Effector memory CD8-positive, alpha-beta T cell (primary cell): ENCODE results near the gene COQ8B.
"Not testable (repeated sequence)": the region's sequence is repeated elsewhere in the genome, so short reads cannot be mapped to it uniquely, and the experiment has no call there.

Experiments used
- ATAC-seq: fragments of 150-1000 bp; cut with Tn5 transposase; replicated peaks from 2 replicates; pipeline ENCODE4 v1.10.0; 2021; ENCODE audit warnings: mild to moderate bottlenecking, moderate library complexity
- DNase-seq, 3 experiments: peaks; one replicate each; pipeline ENCODE4 v3.0.0; 2021
- H3K27ac Mint-ChIP-seq, 2 donors: one replicate each; pipeline ENCODE4 v1.8.0; 2022; ENCODE audit warnings: mild to moderate bottlenecking in 2 of 2, mixed read lengths in 2 of 2, moderate library complexity in 2 of 2
- H3K27me3 Mint-ChIP-seq, 2 donors: one replicate each; pipeline ENCODE4 v1.8.0; 2022; ENCODE audit warnings: mixed read lengths in 2 of 2
- H3K36me3 Mint-ChIP-seq: one replicate; pipeline ENCODE4 v1.8.0; 2022; ENCODE audit warnings: mild to moderate bottlenecking, moderate library complexity, mixed read lengths; ENCODE audit not compliant: insufficient read depth
- H3K4me1 Mint-ChIP-seq, 2 donors: one replicate each; pipeline ENCODE4 v1.8.0; 2022; ENCODE audit warnings: low read depth in 2 of 2, mixed read lengths in 2 of 2
- H3K4me3 Mint-ChIP-seq, 2 donors: one replicate each; pipeline ENCODE4 v1.8.0; 2022; ENCODE audit warnings: mild to moderate bottlenecking in 2 of 2, mixed read lengths in 2 of 2, moderate library complexity in 2 of 2
- H3K9me3 Mint-ChIP-seq, 2 donors: one replicate each; pipeline ENCODE4 v1.8.0; 2022; ENCODE audit warnings: mixed read lengths in 2 of 2

COQ8B gene

DNA sequence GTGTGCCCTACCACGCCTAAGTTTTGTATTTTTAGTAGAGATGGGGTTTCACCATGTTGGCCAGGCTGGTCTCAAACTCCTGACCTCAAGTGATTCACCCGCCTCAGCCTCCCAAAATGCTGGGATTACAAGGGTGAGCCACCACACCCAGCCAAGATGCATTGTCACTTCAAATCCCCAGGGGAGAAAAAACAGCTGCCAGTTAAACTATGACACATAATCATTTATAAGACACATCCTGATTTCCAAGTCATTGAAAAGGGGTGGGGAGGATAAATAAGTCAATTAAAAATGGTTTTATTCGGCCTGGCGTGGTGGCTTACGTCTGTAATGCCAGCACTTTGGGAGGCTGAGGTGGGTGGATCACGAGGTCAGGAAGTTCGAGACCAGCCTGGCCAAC, 61.0 kb downstream of the COQ8B start:
- not testable (repeated sequence) for H3K9me3 Mint-ChIP-seq, H3K27ac Mint-ChIP-seq, H3K4me3 Mint-ChIP-seq, DNase-seq, ATAC-seq, H3K36me3 Mint-ChIP-seq, H3K4me1 Mint-ChIP-seq
- peaks cover 0 to 12% of the 10 kb centered on the region in 2 donors for H3K27me3 Mint-ChIP-seq

DNA sequence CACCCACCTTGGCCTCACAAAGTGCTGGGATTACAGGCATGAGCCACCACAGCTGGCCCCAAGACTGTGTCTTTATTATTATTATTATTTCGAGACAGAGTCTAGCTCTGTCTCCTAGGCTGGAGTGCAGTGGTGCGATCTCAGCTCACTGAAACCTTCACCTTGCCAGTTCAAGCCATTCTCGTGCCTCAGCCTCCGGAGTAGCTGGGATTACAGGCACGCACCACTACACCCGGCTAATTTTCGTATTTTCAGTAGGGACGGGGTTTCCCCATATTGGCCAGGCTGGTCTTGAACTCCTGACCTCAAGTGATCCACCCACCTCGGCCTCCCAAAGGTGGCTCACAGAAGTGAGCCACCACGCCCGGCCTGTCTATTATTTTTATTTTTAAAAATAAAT, 64.4 kb downstream of the COQ8B start:
- DNase-seq, ATAC-seq, H3K9me3 Mint-ChIP-seq, H3K36me3 Mint-ChIP-seq, H3K4me1 Mint-ChIP-seq, H3K27me3 Mint-ChIP-seq, H3K4me3 Mint-ChIP-seq, H3K27ac Mint-ChIP-seq: not testable (repeated sequence)

GRCh38 chr19:40650749-40651305, 65.9 kb downstream of the COQ8B start:
- H3K36me3 Mint-ChIP-seq = no peaks in the 10 kb centered on the region
- no peaks in the 10 kb centered on the region for H3K4me1 Mint-ChIP-seq
- H3K27ac Mint-ChIP-seq = no peak overlapping the region
- peaks cover 6 to 10% of the 10 kb centered on the region in 2 donors for H3K27me3 Mint-ChIP-seq
- H3K4me3 Mint-ChIP-seq = no peak overlapping the region
- DNase-seq (no peak), ATAC-seq (no peak)
- H3K9me3 Mint-ChIP-seq = no peaks in the 10 kb centered on the region

DNA sequence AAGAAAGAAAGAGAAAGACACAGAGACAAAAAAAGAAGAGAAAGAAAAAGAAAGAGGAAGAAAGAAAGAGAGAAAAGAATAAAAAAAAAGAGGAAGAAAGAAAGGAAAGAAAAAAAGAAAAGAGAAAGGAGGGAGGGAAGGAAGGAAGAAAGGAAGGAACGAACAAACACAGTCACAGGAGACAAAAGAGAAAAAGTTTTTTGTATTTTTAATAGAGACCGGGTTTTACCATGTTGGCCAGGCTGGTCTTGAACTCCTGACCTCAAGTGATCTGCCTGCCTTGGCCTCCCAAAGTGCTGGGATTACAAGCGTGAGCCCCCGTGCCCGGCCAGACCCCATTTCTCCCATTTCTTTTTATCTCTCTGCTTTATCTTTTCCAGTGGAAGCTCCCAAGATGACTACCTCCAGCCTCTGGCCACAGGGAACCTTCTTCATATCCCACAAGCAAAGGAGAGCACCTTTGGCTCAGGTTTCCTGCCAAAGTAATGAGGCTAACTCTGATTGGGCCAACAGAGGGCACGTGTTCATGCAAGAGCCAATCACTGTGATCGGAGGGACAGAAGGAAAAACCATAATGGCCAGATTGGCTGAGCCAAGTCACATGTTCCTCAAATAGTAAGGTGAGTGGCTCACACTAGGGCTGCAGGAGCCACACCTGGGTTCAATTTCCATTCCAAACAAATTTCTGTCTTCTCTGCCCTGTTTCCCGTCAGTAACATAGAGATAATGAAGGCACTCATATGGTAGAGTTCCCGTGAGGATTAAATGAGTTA, 66.6 kb downstream of the COQ8B start:
- not testable (repeated sequence) for ATAC-seq, H3K27ac Mint-ChIP-seq, H3K4me1 Mint-ChIP-seq, H3K36me3 Mint-ChIP-seq, H3K4me3 Mint-ChIP-seq, H3K9me3 Mint-ChIP-seq, DNase-seq
- peaks cover 6 to 12% of the 10 kb centered on the region in 2 donors for H3K27me3 Mint-ChIP-seq

DNA sequence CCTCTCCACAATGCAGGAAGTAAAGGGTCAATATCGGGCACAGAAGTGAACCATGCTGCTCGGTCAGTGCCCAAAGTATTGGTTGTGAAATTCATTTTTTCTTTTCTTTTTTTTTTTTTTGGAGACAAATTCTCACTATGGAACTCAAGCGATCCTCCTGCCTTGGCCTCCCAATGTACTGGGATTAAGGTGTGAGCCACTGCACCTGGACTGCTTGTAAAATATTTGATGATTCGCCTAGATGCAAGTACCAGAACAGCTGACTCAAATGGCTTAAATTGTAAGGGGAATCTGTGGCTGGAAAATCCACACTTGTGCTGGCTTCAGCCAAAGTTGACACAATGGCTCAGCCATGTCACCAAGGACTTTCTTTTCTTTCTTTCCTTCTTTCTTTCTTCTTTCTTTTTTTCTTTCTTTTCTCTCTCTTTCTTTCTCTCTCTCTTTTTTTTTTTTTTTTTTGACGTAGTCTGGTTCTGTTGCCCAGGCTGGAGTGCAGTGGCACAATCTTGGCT, 69.9 kb downstream of the COQ8B start:
- H3K9me3 Mint-ChIP-seq = no peaks in the 10 kb centered on the region

DNA sequence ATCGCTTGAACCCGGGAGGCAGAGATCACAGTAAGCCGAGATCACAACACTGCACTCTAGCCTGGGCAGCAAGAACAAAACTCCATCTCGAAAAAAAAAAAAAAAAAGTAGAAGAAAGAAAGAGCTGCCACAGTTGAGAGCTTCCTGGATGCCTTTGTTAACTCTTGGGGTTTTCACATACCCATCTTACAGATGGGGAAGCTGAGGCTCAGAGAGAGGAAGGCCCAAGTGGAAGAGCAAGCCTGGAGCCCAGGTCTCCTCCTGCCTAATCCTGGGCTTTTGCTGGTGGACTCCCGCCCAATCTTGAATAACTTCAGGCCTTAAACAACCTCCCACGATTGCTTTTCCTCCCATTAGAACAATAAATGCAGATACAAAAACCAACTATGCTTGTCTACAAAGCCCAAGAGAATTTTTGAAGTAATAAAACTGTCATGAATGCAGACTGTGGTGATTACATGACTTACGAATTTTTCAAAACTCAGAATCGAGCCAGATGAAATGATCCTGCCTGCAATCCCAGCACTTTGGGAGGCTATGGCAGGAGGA, 73.9 kb downstream of the COQ8B start:
- H3K27ac Mint-ChIP-seq = no peak overlapping the region
- H3K27me3 Mint-ChIP-seq = peaks cover 6 to 54% of the 10 kb centered on the region in 2 donors
- H3K9me3 Mint-ChIP-seq = no peaks in the 10 kb centered on the region
- H3K4me3 Mint-ChIP-seq = no peak overlapping the region
- ATAC-seq (no peak), DNase-seq (no peak)
- H3K4me1 Mint-ChIP-seq = no peaks in the 10 kb centered on the region
- no peaks in the 10 kb centered on the region for H3K36me3 Mint-ChIP-seq

More for the DNA sequence above, 69.9 kb downstream of the COQ8B start:
- H3K36me3 Mint-ChIP-seq = no peaks in the 10 kb centered on the region
- ATAC-seq (no peak), DNase-seq (no peak)
- peaks cover 6 to 19% of the 10 kb centered on the region in 2 donors for H3K27me3 Mint-ChIP-seq
- no peak overlapping the region for H3K27ac Mint-ChIP-seq
- no peak overlapping the region for H3K4me3 Mint-ChIP-seq
- no peaks in the 10 kb centered on the region for H3K4me1 Mint-ChIP-seq

GRCh38 chr19:40642051-40642706, 74.5 kb downstream of the COQ8B start:
- DNase-seq (no peak), ATAC-seq (no peak)
- Mint-ChIP-seq H3K36me3 (no peaks in the 10 kb centered on the region), H3K27me3 (peaks cover 6 to 54% of the 10 kb centered on the region in 2 donors), H3K9me3 (no peaks in the 10 kb centered on the region), H3K27ac (no peak overlapping the region), H3K4me1 (no peaks in the 10 kb centered on the region), H3K4me3 (no peak overlapping the region)
